ENCODE results near the gene C20orf144. TPM values are rescaled to one million over a fixed set of nuclear protein-coding genes. Genes with fewer than 3 reads are reported as not detected.

C20orf144 gene
- total RNA-seq, 4 donors from 2014 or later = not detected

DNA sequence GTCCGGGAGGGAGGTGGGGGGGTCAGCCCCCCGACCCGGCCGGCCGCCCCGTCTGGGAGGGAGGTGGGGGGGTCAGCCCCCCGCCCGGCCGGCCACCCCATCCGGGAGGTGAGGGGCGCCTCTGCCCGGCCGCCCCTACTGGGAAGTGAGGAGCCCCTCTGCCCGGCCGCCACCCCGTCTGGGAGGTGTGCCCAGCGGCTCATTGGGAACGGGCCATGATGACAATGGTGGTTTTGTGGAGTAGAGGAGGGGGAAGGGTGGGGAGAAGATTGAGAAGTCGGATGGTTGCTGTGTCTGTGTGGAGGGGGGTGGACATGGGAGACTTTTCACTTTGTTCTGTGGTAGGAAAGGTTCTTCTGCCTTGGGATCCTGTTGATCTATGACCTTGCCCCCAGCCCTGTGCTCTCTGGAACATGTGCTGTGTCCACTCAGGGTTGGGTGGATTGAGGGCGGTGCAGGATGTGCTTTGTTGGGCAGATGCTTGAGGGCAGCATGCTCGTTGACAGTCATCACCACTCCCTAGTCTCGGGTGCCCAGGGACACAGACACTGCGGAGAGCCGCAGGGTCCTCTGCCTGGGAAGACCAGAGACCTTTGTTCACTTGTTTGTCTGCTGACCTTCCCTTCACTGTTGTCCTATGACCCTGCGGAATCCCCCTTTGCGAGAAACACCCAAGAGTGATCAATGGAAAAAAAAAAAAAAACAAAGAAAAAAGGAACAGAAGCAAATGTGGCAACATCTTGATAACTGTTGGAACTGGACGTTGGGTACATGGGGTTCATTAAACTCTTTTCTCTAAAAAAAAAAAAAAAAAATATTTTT, 39.7 kb downstream of the C20orf144 start:
- Histone ChIP-seq H3K36me3 (peaks cover 12% of the 10 kb centered on the region), H3K27me3 (no peaks in the 10 kb centered on the region), H3K4me3 (no peak overlapping the region), H3K4me1 (peaks cover 6% of the 10 kb centered on the region), H3K9me3 (no peaks in the 10 kb centered on the region), H3K27ac (no peak overlapping the region)
- TF ChIP-seq, protein P1, sequence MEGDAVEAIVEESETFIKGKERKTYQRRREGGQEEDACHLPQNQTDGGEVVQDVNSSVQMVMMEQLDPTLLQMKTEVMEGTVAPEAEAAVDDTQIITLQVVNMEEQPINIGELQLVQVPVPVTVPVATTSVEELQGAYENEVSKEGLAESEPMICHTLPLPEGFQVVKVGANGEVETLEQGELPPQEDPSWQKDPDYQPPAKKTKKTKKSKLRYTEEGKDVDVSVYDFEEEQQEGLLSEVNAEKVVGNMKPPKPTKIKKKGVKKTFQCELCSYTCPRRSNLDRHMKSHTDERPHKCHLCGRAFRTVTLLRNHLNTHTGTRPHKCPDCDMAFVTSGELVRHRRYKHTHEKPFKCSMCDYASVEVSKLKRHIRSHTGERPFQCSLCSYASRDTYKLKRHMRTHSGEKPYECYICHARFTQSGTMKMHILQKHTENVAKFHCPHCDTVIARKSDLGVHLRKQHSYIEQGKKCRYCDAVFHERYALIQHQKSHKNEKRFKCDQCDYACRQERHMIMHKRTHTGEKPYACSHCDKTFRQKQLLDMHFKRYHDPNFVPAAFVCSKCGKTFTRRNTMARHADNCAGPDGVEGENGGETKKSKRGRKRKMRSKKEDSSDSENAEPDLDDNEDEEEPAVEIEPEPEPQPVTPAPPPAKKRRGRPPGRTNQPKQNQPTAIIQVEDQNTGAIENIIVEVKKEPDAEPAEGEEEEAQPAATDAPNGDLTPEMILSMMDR (IDR thresholded peaks at IDR 0.05) = no peak
- no peak for TF ChIP-seq POLR2A (IDR thresholded peaks at IDR 0.05)
- TF ChIP-seq POLR2AphosphoS5 (IDR thresholded peaks at IDR 0.05) = no peak
- no peak for TF ChIP-seq EP300 (IDR thresholded peaks at IDR 0.05)
- no peak for DNase-seq (ENCODE audit: low spot score in 2 of 2)
- WGBS = 75% methylated on average over 17 of the region's 27 CpGs

DNA sequence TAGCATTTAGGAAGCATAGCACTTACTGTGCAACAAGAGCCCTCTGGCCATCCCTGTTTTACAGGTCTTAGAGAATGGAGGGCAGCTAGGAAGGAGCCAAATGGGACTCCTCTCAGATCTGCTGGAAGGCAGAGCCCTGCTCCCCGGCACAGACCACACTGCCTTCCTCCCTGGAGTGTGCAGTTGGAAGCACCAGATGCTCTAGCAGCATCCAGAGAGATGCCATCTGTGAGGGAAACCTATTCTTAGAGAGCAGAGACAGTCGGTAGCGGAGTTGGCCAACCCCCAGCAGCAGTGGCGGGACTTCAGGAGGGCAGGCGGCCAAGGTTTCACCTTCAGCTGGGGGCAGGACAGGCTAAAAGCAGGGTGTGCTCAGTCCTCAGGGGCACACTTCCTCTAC, 40.7 kb downstream of the C20orf144 start:
- no peak overlapping the region for H3K27ac ChIP-seq
- DNase-seq (ENCODE audit: low spot score in 2 of 2) = no peak

DNA sequence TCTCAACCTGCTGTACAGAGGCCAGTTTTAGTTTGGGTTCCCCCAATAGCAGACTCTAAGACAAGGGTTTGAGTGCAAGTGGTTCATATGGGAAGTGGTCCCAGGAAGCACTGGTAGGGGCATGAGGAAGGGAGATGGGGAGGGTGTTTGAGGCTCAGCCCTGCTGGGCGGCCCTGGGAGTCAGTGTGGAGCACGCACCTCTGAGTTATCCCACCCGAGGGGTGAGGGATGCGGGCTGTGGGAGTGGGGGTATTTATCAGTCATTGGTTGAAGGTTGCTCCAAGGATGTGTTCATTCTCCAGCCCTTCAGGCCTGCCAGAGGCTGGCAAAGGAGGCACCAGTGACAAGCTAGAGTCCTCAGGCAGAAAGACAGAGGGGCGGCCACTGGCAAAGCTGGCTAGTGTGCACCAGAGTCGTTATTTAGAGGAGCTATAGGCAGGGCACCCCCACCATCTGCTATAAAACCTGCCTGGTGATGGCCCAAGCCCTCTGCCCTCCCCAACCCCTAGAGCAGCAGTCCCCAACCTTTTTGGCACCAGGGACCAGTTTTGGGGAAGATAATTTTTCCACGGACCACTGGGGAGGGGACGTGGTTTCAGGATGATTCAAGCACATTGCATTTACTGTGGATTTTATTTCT, 41.5 kb downstream of the C20orf144 start:
- no peak for DNase-seq (ENCODE audit: low spot score in 2 of 2)
- TF ChIP-seq POLR2A (IDR thresholded peaks at IDR 0.05) = no peak
- no peak for TF ChIP-seq POLR2AphosphoS5 (IDR thresholded peaks at IDR 0.05)
- TF ChIP-seq, protein P1 (IDR thresholded peaks at IDR 0.05) = no peak
- Histone ChIP-seq H3K4me1 (no peaks in the 10 kb centered on the region), H3K27ac (no peak overlapping the region), H3K9me3 (no peaks in the 10 kb centered on the region), H3K27me3 (no peaks in the 10 kb centered on the region), H3K36me3 (peaks cover 21% of the 10 kb centered on the region), H3K4me3 (no peak overlapping the region)
- WGBS = 85% methylated on average over 8 of the region's 8 CpGs

More for the DNA sequence above, 40.7 kb downstream of the C20orf144 start:
- H3K4me1 ChIP-seq = no peaks in the 10 kb centered on the region
- no peaks in the 10 kb centered on the region for H3K27me3 ChIP-seq
- no peak for TF ChIP-seq EP300 (IDR thresholded peaks at IDR 0.05)
- TF ChIP-seq, protein P1 (IDR thresholded peaks at IDR 0.05) = no peak
- no peak for TF ChIP-seq POLR2A (IDR thresholded peaks at IDR 0.05)
- TF ChIP-seq POLR2AphosphoS5 (IDR thresholded peaks at IDR 0.05) = no peak
- no peak overlapping the region for H3K4me3 ChIP-seq
- 57% methylated on average over 2 of the region's 5 CpGs for WGBS
- peaks cover 21% of the 10 kb centered on the region for H3K36me3 ChIP-seq
- no peaks in the 10 kb centered on the region for H3K9me3 ChIP-seq

DNA sequence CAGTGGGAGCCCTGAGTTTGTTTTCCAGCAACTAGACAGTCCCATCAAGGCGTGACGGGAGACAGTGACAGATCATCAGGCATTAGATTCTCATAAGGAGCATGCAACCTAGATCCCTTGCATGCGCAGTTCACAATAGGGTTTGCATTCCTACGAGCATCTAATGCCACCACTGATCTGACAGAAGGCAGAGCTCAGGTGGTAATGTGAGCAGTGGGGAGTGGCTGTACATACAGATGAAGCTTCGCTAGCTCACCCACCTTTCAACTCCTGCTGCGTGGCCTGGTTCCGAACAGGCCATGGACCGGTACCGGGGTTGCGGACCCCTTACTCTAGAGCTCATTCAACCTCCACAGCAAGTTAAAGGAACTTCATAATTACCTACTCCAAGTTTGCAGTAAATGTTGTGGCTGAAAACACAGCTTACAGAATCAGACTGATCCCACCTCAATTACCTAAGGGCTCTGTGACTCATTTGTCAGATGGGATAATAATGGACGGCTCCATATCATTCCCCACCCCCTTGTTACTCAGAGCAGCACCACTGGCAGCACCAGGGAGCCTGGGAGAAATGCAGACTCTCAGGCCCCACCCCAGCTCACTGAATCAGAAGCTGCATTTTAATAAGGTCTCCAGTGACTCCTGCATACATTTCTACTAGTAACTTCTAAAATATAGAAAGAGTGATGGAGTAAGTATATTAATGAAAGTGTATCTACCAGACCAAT, 42.2 kb downstream of the C20orf144 start:
- Histone ChIP-seq H3K4me3 (no peak overlapping the region), H3K9me3 (no peaks in the 10 kb centered on the region), H3K4me1 (no peaks in the 10 kb centered on the region), H3K27ac (no peak overlapping the region), H3K36me3 (peaks cover 21% of the 10 kb centered on the region), H3K27me3 (no peaks in the 10 kb centered on the region)
- TF ChIP-seq EP300 (IDR thresholded peaks at IDR 0.05) (no peak), POLR2A (IDR thresholded peaks at IDR 0.05) (no peak), POLR2AphosphoS5 (IDR thresholded peaks at IDR 0.05) (no peak)
- TF ChIP-seq, protein P1 (IDR thresholded peaks at IDR 0.05) = no peak
- WGBS = 93% methylated on average over 10 of the region's 11 CpGs
- no peak for DNase-seq (ENCODE audit: low spot score in 2 of 2)

DNA sequence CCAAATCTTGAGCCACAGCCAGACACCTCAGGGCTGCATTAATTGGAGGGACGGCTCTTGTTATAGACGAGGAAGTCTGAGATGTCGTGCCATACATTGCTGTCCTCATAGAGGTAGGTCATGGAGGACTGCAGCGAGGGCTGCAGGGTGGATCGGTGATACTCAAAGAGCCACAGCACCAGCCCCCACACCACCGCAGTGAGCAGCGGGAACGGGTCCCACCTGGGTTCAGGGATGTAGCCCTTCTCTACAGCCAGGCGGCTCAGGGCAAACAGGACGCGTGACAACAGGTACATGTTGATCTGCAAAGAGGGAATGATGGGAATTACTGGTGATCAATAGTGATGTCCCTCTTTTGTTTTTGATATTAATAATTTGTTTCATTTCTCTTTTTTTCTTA, 45.5 kb downstream of the C20orf144 start:
- TF ChIP-seq POLR2A (IDR thresholded peaks at IDR 0.05) = no peak
- TF ChIP-seq POLR2AphosphoS5 (IDR thresholded peaks at IDR 0.05) = no peak
- TF ChIP-seq, protein P1 (IDR thresholded peaks at IDR 0.05) = no peak
- TF ChIP-seq EP300 (IDR thresholded peaks at IDR 0.05) = no peak
- H3K27me3 ChIP-seq = no peaks in the 10 kb centered on the region
- peaks cover 44% of the 10 kb centered on the region for H3K36me3 ChIP-seq
- H3K9me3 ChIP-seq = no peaks in the 10 kb centered on the region
- no peak overlapping the region for H3K4me3 ChIP-seq
- DNase-seq (ENCODE audit: low spot score in 2 of 2) = no peak
- WGBS = 84% methylated on average over 11 of the region's 11 CpGs
- H3K27ac ChIP-seq = no peak overlapping the region
- H3K4me1 ChIP-seq = peaks cover 5% of the 10 kb centered on the region
